B cell (primary cell): ENCODE data around the gene BCAR3. TPM values are rescaled to one million over a fixed set of nuclear protein-coding genes. Genes with fewer than 3 reads are reported as not detected.

Source experiments
- ATAC-seq: fragments of 200-7000 bp; cut with Tn5 transposase; one replicate; pipeline ENCODE4 v1.10.0; 2021; ENCODE audit warnings: low read depth, mild to moderate bottlenecking, moderate number of reproducible peaks, moderate library complexity
- CTCF ChIA-PET: fragments of 350-600 bp; sonication (Branson Sonifier 250); formaldehyde crosslinking; loops from one replicate; lab custom pipeline; 2021; ENCODE audit warnings: antibody characterized with exemption, inconsistent platforms; lab: Charles Lee
- POLR2A ChIA-PET: fragments of 350-600 bp; sonication (Branson Sonifier 250); formaldehyde crosslinking; loops from one replicate; lab custom pipeline; 2021; ENCODE audit warnings: antibody characterized with exemption; lab: Charles Lee
- DNase-seq: peaks from one replicate; pipeline ENCODE4 v3.0.0; 2013
- H2AFZ ChIP-seq: 2 replicates; pipeline ENCODE4 v1.6.1; 2012; ENCODE audit warnings: mild to moderate bottlenecking, low read depth, low read length; ENCODE audit not compliant: insufficient read depth, poor library complexity, severe bottlenecking
- H3K27ac ChIP-seq, 2 donors: 1 replicate in 1 of 2; 2 replicates in 1 of 2; pipeline ENCODE4 v1.5.1; 2012 to 2013; ENCODE audit warnings: low read length in 2 of 2, mild to moderate bottlenecking in 2 of 2, moderate library complexity in 1 of 2
- H3K27me3 ChIP-seq, 4 experiments: fragments of 200-600 bp in 1 of 4; sonication (generic) in 1 of 4; replicated peaks in 1 of 4; 1 replicate in 2 of 4; 2 replicates in 2 of 4; pipeline versions ENCODE4 v1.6.1 to v1.7.0; 2013 to 2016; ENCODE audit warnings: low read length in 3 of 4, mild to moderate bottlenecking in 2 of 4, mixed read lengths in 1 of 4, moderate library complexity in 1 of 4; ENCODE audit not compliant: insufficient read depth in 4 of 4, control insufficient read depth in 3 of 4; ENCODE audit errors: control extremely low read depth in 1 of 4
- H3K36me3 ChIP-seq, 2 experiments: replicated peaks in 1 of 2; 1 replicate in 1 of 2; 2 replicates in 1 of 2; pipeline versions ENCODE4 v1.6.1 to v1.7.1; 2013; ENCODE audit warnings: low read length in 1 of 2; ENCODE audit not compliant: insufficient read depth in 2 of 2, control insufficient read depth in 1 of 2; ENCODE audit errors: control extremely low read depth in 1 of 2, extremely low read depth in 1 of 2
- H3K4me1 ChIP-seq, 2 donors: fragments of 200-600 bp in 1 of 2; sonication (generic) in 1 of 2; 1 replicate in 1 of 2; 2 replicates in 1 of 2; pipeline versions ENCODE4 v1.5.1 to v1.6.1; 2013 to 2017; ENCODE audit warnings: low read length in 2 of 2; ENCODE audit not compliant: control insufficient read depth in 2 of 2, insufficient read depth in 2 of 2
- H3K4me2 ChIP-seq: replicated peaks from 2 replicates; pipeline ENCODE3; 2012; ENCODE audit warnings: mild to moderate bottlenecking, low read depth, low read length; ENCODE audit not compliant: poor library complexity, severe bottlenecking
- H3K4me3 ChIP-seq, 5 experiments: fragments of 200-600 bp in 1 of 5; sonication (generic) in 1 of 5; 1 replicate in 3 of 5; 2 replicates in 2 of 5; pipeline versions ENCODE4 v1.5.1 to v1.7.0; 2011 to 2016; ENCODE audit warnings: low read length in 4 of 5, mild to moderate bottlenecking in 4 of 5, low read depth in 2 of 5, control low read depth in 1 of 5, moderate library complexity in 1 of 5; ENCODE audit not compliant: insufficient read depth in 1 of 5; ENCODE audit errors: control extremely low read depth in 1 of 5, extremely low read depth in 1 of 5
- H3K79me2 ChIP-seq: fragments of 200-600 bp; sonication (generic); one replicate; pipeline ENCODE4 v1.6.0; 2016; ENCODE audit warnings: low read length; ENCODE audit not compliant: control insufficient read depth, insufficient read depth
- H3K9ac ChIP-seq: fragments of 200-600 bp; sonication (generic); 2 replicates; pipeline ENCODE4 v1.6.1; 2017; ENCODE audit warnings: mild to moderate bottlenecking, low read length, moderate library complexity
- H3K9me3 ChIP-seq, 3 donors: one replicate each; pipeline versions ENCODE4 v1.6.1 to v1.7.1; 2013; ENCODE audit warnings: low read length in 2 of 3; ENCODE audit not compliant: control insufficient read depth in 2 of 3, insufficient read depth in 1 of 3; ENCODE audit errors: control extremely low read depth in 1 of 3
- H4K20me1 ChIP-seq: 2 replicates; pipeline ENCODE4 v1.6.0; 2012; ENCODE audit warnings: mild to moderate bottlenecking, low read length; ENCODE audit not compliant: insufficient read depth, control insufficient read depth, poor library complexity, severe bottlenecking
- H3K27ac Mint-ChIP-seq: one replicate; pipeline ENCODE4 v1.8.0; 2021; ENCODE audit warnings: mixed read lengths
- H3K27me3 Mint-ChIP-seq: one replicate; pipeline ENCODE4 v1.8.0; 2021; ENCODE audit warnings: mixed read lengths
- H3K4me1 Mint-ChIP-seq: one replicate; pipeline ENCODE4 v1.8.0; 2021; ENCODE audit warnings: mixed read lengths
- H3K4me3 Mint-ChIP-seq: one replicate; pipeline ENCODE4 v1.8.0; 2021; ENCODE audit warnings: mixed read lengths
- H3K9me3 Mint-ChIP-seq: one replicate; pipeline ENCODE4 v1.8.0; 2022; ENCODE audit warnings: mixed read lengths; ENCODE audit not compliant: insufficient read depth
- CTCF ChIP-seq: fragments of 200-600 bp; IDR thresholded peaks from one replicate; pipeline ENCODE4 v1.8.0; 2022; ENCODE audit warnings: antibody characterized with exemption, mild to moderate bottlenecking
- EZH2 ChIP-seq: IDR thresholded peaks from 2 replicates; pipeline ENCODE4 v1.6.1; 2012; ENCODE audit warnings: borderline replicate concordance, low read depth, mild to moderate bottlenecking, moderate library complexity, low read length; ENCODE audit not compliant: insufficient read depth, poor library complexity, severe bottlenecking
- WGBS: methylation state at CpG from one replicate; pipeline ENCODE4 v1.1.5; 2013; ENCODE audit warnings: missing lambda C conversion rate; ENCODE audit not compliant: insufficient coverage; 5-methylcytosine and 5-hydroxymethylcytosine counted together
- intact Hi-C: fragments of 100-400 bp; cut with micrococcal nuclease; formaldehyde crosslinking; loops from one replicate; pipeline ENCODE4 v1.10.0; 2022
- polyA plus RNA-seq: library from polyadenylated mRNA; depleted of rRNA; stranded (reverse); fragments of >200 nt; gene quantifications from 2 replicates; pipeline ENCODE4 v1.2.3, GENCODE V29; 2012
- total RNA-seq, 2 donors: library from RNA; stranded (reverse); fragments of 120-200 nt in 1 of 2; gene quantifications; 1 replicate in 1 of 2; 2 replicates in 1 of 2; pipeline versions ENCODE4 v1.2.3 to v1.2.4, GENCODE V29; 2013 to 2022

The BCAR3 gene
- total and polyA plus RNA-seq, 2 donors (not counting 1 experiment from before 2014, with no cell fraction given), result 6.7 to 13.0 TPM

GRCh38 chr1:93630168-93630567 is 51.5 kb downstream of the BCAR3 start:
- POLR2A ChIA-PET, result interaction anchor here (0.7 kb wide), 1 partner anchor 214 kb away, joined by 4 read pairs; no protein-coding TSS in a partner anchor
- Histone ChIP-seq H3K27me3 (no peaks in the 10 kb centered on the region), H2AFZ (no peak overlapping the region), H4K20me1 (no peaks in the 10 kb centered on the region), H3K27ac (no peak overlapping the region), H3K9ac (no peak overlapping the region), H3K4me1 (no peaks in the 10 kb centered on the region), H3K9me3 (no peaks in the 10 kb centered on the region), H3K4me2 (no peak overlapping the region), H3K4me3 (no peak overlapping the region), H3K36me3 (no peaks in the 10 kb centered on the region), H3K79me2 (peaks cover 24% of the 10 kb centered on the region)
- DNase-seq, result no peak
- ATAC-seq, result no peak
- TF ChIP-seq EZH2, result no peak
- TF ChIP-seq CTCF, result no peak
- H3K4me1 Mint-ChIP-seq, result peaks cover 4% of the 10 kb centered on the region
- WGBS, result 93% methylated on average over 2 of the region's 3 CpGs
- intact Hi-C loops, result loop anchor here (2.0 kb wide), 1 partner anchor 105 kb away; no protein-coding TSS in a partner anchor
- no peaks in the 10 kb centered on the region for H3K27me3 Mint-ChIP-seq
- H3K4me3 Mint-ChIP-seq, result no peak overlapping the region
- CTCF ChIA-PET, result interaction anchor here (0.8 to 24.9 kb wide), 41 partner anchors 9 to 280 kb away, joined by 3 to 858 read pairs (median 7); partner anchors contain the start of genes BCAR3 and GCLM
- no peak overlapping the region for H3K27ac Mint-ChIP-seq
- no peaks in the 10 kb centered on the region for H3K9me3 Mint-ChIP-seq
